ENCODE data around the gene HIPK4.
"Not testable (repeated sequence)": the region's sequence is repeated elsewhere in the genome, so short reads cannot be mapped to it uniquely, and the experiment has no call there.

Gene HIPK4, protein sequence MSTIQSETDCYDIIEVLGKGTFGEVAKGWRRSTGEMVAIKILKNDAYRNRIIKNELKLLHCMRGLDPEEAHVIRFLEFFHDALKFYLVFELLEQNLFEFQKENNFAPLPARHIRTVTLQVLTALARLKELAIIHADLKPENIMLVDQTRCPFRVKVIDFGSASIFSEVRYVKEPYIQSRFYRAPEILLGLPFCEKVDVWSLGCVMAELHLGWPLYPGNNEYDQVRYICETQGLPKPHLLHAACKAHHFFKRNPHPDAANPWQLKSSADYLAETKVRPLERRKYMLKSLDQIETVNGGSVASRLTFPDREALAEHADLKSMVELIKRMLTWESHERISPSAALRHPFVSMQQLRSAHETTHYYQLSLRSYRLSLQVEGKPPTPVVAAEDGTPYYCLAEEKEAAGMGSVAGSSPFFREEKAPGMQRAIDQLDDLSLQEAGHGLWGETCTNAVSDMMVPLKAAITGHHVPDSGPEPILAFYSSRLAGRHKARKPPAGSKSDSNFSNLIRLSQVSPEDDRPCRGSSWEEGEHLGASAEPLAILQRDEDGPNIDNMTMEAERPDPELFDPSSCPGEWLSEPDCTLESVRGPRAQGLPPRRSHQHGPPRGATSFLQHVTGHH

DNA sequence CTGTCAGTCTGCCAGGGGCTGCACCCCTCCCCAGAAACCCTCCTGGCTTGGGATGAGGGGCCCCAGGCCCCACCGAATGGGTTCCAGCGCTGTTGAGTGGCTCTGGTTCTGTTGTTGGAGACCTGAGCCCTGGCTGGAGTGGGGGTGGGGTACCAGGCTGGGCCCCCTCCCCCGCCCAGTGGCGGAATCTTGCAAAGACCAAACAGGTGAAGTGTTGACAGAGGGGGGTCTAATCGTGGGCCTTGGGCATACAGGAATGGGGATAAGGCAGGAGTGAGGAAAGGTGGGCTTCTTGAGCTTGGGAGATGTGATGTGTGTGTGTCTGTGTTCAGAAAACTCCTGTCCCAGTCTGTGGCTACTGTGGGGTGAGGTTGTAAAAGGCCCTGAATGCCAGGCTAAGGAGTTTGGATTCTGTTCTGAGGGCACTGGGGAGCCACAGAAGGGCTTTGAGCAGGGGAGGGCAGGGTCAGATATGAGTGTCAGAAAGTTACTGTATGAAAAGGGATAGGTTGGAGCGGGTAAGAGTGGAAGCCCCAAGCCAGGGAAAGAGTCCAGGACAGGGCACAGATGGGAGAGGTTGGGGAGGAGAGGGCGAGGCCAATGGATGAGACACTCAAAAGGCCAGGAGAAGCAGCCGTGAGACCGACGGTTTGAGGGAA is at the start of gene HIPK4:
TSS of gene HIPK4 (minus strand) at position 98 of the 659 bp plus-strand sequence. CDS start 279 bp downstream, outside the sequence.
- no peak within 1 kb of the TSS for H3K4me3 ChIP-seq (ENCODE audit: low read length)
- no peak for TF ChIP-seq ZNF274 (IDR thresholded peaks at IDR 0.05; ENCODE audit: low read depth, low read length)

GRCh38 chr19:40438284-40438683 is 48.3 kb upstream of the HIPK4 start:
- TF ChIP-seq ZNF274 (IDR thresholded peaks at IDR 0.05; ENCODE audit: low read depth, low read length) = no peak
- H3K4me3 ChIP-seq (ENCODE audit: low read length) = no peak overlapping the region

DNA sequence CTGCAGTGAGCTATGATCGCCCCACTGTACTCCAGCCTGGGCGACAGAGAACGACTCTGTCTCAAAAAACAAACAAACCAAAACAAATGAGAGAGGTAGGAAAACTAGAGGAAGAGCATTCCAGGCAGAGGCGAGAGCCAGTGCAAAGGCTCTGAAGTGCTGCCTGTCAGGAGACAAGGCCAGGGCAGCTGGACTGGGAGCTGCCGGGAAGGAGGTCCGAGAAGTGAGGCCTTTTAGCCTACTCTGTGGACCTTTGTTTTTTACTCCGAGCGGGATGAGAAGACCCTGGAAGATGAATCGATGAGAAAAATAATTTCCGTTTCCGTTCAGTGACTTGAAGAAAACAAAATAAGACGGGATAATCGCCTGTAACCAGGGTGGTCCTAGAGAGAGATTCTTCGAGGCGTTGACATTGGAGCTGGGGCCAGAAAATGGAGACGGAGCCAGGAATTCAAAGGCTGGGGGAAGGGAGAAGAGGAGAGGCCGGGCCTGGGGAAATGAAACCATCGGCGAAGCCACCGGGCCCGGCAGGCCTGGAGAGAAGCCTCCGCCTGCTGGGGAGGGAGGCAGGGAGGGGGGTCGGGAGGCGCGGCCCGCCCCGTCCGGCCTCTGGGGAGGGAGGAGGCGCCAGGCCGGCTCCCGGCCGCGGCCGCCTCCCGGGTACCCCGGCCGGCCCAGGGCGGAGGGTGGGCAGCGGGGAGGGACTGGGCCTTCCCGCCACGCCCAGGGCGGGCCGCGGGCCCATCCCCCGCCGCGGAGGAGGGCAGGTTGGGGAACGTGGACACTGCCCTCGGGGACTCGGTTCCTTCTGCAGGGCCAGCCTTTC is 43.6 kb upstream of the HIPK4 start:
- TF ChIP-seq ZNF274 (IDR thresholded peaks at IDR 0.05; ENCODE audit: low read depth, low read length) = no peak
- H3K4me3 ChIP-seq (ENCODE audit: low read length) = peak overlapping the region; percentile 29

- H3K4me3 ChIP-seq (ENCODE audit: low read length) = not testable (repeated sequence)
These were observed 42.8 kb upstream of the HIPK4 start for GRCh38 chr19:40432760-40433159.

DNA sequence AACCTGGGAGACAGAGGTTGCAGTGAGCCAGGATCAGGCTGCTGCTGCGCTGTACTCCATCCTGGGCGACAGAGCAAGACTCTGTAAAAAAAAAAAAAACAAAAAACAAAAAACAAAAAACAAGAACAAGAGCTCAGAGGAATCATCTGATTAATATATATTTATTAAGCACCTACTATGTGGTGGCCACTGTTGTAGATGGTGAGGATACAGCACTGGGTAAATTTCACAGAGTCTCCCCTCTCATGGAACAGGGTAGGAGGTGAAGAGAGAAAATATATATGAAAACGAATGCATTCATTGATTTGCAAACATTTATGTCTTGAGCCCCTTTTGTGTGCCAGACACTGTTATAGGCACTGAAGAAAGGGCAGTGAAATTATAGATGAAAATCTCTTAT is 41.7 kb upstream of the HIPK4 start:
- TF ChIP-seq ZNF274 (IDR thresholded peaks at IDR 0.05; ENCODE audit: low read depth, low read length) = no peak
- no peak overlapping the region for H3K4me3 ChIP-seq (ENCODE audit: low read length)

DNA sequence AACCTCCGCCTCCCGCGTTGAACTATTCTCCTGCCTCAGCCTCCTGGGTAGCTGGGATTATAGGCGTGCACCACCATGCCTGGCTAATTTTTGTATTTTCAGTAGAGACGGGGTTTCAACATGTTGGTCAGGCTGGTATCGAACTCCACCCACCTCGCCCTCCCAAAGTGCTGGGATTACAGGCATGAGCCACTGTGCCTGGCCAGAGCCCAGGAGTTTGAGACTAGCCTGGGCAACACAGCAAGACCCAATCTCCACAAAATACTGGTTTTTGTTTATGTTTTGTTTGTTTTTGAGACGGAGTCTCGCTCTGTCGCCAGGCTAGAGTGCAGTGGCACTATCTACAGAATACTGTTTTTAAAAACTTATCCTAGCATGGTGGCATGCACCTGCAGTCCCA is 40.3 kb upstream of the HIPK4 start:
- not testable (repeated sequence) for H3K4me3 ChIP-seq (ENCODE audit: low read length)

- H3K4me3 ChIP-seq (ENCODE audit: low read length) = not testable (repeated sequence)
These were observed 38.2 kb upstream of the HIPK4 start for GRCh38 chr19:40428197-40428596.

DNA sequence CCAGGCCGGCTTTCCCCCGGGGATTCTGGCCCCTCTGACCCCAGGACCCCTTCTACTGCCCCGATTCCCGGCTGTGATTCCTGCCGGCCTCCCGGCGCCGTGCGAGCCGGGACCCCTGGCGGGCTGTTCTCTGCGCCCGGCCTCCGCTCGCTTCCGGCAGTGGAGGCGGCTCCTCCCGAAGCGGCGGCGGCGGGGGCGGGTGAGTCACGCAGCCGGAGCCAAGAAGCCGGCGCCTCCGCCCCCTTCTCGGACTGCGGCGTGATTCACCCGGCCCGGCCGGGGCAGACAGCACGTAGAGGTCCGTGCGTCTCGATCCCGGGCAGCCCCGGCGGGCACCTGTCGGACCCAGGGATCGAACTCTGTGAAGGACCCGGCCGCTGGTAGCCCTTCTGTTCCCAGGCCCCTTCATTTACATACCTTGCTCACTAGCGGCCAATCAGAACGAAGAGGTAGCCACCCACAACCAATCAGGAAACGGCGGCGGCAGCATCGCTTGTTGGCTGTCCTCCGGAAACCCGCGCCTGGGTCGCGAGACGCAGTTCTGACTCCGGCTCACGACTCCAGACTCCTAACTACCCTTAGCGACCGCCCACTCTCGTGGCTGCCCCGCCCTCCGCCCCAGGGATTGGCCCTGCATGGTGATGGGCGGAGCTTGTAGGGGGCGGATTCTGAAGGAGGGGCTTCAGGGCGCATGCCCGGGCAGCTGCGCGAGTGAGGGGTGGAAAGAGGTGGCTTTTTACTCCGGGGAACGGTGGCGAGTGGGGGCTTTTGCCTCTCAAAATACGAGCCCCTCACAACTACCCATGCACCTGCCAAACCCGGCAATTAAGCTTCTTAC is 35.7 kb upstream of the HIPK4 start, which contains the start of gene SERTAD1:
TSS of gene SERTAD1 (minus strand) at position 543 of the 838 bp plus-strand sequence. CDS start 2,446 bp downstream, outside the sequence.
- H3K4me3 ChIP-seq (ENCODE audit: low read length) = peak within 1 kb of the TSS; percentile 88
- no peak for TF ChIP-seq ZNF274 (IDR thresholded peaks at IDR 0.05; ENCODE audit: low read depth, low read length)

DNA sequence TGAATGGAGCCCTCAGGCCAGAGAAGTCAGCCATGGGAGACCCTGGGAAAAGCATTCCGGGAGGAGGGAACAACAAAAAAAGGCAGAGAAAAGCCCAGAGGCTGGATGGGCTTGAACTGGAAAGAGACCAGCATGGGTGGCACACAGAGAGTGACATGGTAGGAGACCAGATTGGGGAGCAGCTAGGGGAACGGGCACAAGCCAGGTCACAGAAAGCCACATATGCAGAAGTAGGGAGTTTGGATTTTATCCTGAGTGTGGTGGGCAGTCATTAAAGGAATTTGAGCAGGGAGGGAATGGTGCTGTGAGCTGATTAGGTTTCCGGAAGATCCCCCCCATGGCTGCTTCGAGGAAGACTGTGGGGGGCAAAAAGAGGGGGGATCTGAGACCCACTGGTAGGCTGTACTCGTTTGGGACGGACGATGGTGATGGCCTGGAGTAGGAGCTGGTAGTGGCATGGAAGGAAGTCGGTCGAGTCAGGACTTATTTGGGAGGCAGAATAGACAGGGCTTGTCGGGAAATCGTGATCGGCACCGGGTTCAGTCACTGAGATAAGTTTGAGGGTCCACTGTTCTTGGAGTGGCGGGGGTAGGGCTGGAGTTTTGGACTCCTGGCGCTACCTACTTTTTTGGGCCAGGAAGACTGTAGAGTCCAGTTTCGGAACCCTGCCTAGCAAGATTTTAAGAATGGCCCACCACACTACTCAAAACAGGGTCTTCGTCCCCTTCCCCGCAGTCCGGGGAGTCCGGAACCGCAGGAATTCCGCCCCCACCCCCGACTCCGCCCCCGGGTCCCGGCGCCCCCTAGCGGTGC is 34.9 kb upstream of the HIPK4 start:
- no peak for TF ChIP-seq ZNF274 (IDR thresholded peaks at IDR 0.05; ENCODE audit: low read depth, low read length)
- H3K4me3 ChIP-seq (ENCODE audit: low read length) = peak overlapping the region; percentile 88

DNA sequence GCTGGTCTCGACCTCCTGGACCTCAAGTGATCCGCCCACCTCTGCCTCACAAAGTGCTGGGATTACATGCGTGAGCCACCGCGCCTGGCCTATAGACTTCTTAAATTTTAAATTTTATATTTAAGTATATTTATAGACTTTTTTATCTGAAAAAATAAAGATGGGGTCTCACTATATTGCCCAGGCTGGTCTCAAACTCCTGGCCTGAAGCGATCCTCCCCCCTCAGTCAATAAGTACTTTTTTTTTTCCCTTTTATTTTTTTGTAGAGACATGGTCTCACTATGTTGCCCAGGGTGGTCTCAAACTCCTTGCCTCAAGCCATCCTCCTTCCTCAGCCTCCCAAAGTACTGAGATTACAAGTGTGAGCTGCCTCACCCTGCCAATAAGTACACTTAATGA is 34.0 kb upstream of the HIPK4 start:
- TF ChIP-seq ZNF274 (IDR thresholded peaks at IDR 0.05; ENCODE audit: low read depth, low read length) = no peak
- H3K4me3 ChIP-seq (ENCODE audit: low read length) = no peak overlapping the region

DNA sequence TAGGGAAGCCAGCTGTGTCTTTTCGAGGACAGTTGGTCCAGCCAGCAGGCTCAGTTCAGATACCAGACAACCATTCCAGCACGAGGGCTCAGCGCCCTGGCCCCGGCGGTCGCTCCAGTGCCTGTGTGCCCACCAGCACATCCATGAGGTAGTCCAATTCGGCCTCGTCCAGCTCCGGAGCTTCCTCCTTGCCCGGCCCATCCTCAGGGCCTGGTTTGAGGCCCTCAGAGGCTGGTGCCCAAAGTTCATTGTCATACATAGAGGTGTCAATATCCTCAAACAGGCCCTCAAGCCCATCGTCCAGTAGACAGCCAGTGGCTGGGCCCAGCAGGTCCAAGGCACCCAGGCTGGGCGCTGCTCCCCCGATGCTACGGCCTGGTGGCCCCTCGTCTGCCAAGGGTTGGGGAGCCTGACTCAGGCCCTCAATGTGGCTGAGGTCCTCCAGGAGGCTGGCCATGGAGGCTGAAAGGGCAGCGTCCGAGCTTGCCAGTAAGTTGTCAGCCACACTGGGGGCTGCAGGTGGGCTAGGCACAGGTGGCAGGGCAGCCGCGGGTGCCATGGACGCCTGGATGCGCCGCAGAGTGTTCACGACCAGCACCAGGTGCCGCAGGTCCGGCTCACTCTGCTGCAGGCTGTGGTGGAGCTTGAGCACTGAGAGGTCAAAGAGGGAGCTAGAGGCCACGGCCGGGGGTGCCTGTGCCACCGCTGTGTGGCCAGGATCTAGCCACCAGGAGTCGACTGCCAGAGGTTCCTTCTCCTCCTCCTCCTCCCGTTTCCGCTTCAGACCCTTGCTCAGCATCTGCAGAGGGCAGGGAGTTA is 33.0 kb upstream of the HIPK4 start:
- no peak overlapping the region for H3K4me3 ChIP-seq (ENCODE audit: low read length)
- TF ChIP-seq ZNF274 (IDR thresholded peaks at IDR 0.05; ENCODE audit: low read depth, low read length) = no peak

Measured in GM08714 (cell line).